ENCODE measurements around the gene TOP1.
A peak's percentile ranks its signal among the peaks of the same experiment; 100 is the strongest.

The TOP1 gene

GRCh38 chr20:41170386-41171105, 141.9 kb downstream of the TOP1 start:
- no peak for DNase-seq

DNA sequence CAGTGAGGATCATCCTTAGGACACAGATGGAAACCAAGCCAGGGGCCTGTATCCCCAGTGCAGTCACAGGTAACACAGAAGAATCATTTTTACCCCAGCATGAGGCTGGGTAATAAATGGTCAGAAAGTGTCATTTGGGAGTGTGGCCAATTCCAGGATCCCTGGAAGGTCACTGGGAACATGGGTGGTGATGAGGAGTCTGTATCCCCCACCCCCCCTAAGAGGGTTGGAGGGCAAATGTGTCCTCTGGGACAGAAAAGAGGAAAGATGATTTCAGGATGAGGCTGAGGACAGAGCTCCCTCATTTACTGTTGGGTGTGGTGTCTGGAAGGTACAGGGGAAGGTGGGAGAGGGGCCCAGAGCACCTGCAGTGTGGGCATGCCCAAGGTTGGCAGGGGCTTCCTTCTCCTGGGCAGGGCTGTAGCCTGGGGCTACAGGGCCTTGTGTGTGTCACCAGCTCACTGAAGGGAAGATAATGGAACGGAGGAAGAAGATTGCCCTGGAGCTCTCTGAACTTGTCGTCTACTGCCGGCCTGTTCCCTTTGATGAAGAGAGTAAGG, 143.2 kb downstream of the TOP1 start:
- DNase-seq = no peak

GRCh38 chr20:41172296-41173140, 143.9 kb downstream of the TOP1 start:
- DNase-seq = no peak

DNA sequence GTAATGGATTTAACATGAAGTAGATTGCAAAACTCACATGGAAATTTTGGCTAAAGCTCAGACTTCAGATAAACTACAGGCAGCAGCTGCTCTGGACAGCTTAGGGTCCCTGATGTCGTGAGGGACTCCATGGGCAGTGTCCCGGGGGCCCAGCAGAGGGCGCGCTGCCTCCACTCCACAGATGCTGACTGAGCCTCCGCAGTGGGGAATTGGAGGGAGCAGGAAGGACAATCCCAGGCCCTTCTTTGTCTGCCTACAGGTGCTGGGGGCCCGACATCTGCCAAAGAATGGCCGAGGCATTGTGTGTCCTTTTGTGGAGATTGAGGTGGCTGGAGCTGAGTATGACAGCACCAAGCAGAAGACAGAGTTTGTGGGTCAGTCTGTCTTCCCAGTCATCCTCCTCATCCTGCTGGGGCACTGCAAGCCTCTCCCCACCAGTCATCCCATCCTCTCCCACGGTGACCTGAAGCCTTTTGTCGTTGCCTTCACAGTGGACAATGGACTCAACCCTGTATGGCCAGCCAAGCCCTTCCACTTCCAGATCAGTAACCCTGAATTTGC, 144.6 kb downstream of the TOP1 start:
- peak; percentile 77 for DNase-seq

GRCh38 chr20:41173791-41174341, 145.2 kb downstream of the TOP1 start:
- DNase-seq = no peak
